Middle frontal gyrus (tissue), 1 donor: Measurements from ENCODE around the gene LYPD6B.
A peak's percentile ranks its signal among the peaks of the same experiment; 100 is the strongest.

ENCODE experiments used
- DNase-seq: peaks from one replicate; pipeline ENCODE4 v3.0.0-alpha.2; 2015; ENCODE audit warnings: low spot score; ENCODE audit errors: extremely low spot score

Gene LYPD6B

GRCh38 chr2:149038442-149039212 is at the start of gene LYPD6B:
Gene LYPD6B, plus strand, starts transcription at chr2:149038699. Its CDS starts 92,250 bp downstream, at chr2:149130949.
- DNase-seq: no peak

GRCh38 chr2:148989882-148990493 is 48.5 kb upstream of the LYPD6B start:
- DNase-seq: peak; percentile 65

DNA sequence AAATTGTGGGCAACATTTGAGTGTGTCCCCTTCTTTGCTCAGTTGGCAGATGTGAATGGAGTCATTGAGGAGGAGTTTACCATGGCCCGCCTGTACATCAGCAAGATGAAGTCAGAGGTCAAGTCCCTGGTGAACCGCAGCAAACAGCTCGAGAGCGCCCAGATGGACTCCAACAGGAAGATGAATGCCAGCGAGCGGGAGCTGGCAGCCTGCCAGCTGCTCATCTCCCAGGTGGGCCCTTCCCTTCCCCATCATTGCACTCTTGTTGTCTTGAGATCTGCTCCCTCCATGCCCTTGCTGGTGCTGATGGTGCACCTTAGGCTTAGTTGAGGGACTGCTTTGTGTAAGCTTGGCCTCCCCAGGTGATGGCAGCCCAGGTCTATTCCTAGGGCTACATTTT is 47.5 kb upstream of the LYPD6B start:
- DNase-seq: no peak

DNA sequence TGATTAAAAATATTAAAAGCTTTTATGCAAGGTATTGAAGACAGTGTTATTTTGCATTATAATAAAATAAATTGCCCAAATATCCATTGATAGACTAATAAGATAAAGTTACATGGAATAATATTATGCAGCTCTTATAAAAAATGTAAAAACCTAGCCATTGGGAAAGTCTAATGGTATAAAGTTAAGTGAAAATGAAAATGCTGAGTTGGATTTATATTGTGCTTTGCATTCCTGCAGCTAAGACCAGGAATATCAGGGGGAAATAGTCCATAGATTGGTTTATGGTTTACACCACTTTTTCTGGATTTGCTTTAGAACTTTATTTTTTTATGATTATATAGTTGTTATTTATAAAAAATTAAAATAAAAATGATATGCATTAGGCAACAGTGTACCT is 46.1 kb upstream of the LYPD6B start:
- DNase-seq: no peak

GRCh38 chr2:148993351-148993750 is 45.1 kb upstream of the LYPD6B start:
- no peak for DNase-seq

DNA sequence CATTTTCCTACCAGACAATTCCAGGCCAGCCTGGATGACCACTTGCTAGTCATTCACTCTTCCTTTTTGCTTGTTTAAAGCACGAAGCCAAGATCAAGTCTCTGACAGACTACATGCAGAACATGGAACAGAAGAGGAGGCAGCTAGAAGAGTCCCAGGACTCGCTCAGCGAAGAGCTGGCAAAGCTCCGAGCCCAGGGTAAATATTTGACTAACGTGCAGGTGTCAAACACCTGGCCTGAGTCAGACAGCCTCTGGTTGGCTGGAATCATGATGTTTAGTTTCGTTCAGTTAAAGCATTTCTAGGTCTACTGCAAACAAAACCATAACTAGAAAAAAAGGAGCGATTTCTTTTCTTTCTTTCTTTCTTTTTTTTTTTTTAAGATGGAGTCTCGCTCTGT is 44.2 kb upstream of the LYPD6B start:
- DNase-seq: no peak

GRCh38 chr2:148996805-148997204 is 41.7 kb upstream of the LYPD6B start:
- DNase-seq: no peak

DNA sequence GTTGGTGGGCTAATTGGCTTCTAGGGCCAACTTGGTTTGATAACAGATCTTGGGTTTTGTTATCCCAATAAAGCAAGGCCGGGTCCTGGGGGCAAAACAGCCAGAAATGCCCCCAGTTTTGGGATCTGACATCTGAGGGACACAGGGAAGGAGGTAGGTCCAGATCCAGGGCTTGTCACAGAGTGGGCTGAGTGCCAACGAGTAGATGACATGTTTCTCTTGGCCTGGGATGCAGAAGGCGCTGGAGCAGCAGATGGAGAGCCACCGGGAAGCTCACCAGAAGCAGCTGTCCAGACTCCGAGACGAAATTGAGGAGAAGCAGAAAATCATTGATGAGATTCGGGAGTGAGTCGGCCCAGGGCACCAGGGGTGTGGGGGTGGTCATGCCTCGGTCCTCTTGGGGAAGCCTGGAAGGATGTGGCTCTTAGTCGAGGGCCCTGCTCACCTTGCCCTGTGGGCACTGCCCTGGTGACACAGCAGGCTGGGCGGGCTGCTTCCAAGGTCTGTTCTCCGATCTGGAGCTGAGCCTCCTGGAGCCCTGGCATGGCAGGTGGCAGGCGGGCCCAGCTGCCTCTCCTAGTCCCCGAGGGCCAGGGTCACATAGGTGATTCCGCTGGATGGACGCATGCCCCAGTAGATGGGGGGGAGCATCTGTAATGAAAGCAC is 40.2 kb upstream of the LYPD6B start:
- DNase-seq: no peak

DNA sequence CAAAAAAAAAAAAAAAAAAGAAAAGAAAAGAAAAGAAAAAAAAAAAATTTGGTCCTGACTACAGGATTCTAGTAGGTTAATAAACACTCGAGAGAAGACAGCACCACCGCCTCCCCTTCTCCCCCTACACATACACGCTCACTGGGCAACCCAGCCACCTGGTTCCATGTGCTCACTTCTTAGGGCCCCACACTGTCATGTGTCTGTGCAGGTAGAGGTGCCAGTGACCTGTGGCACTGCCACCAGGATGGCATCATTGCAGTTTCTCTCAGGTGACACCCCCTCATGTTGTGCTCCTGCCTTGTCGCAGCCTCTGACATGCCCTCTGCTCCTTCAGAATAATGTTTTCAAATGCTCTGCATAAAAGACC is 39.7 kb upstream of the LYPD6B start:
- DNase-seq: no peak

GRCh38 chr2:148999451-148999921 is 39.0 kb upstream of the LYPD6B start:
- no peak for DNase-seq

GRCh38 chr2:149000158-149000938 is 38.2 kb upstream of the LYPD6B start:
- DNase-seq: peak; percentile 57

DNA sequence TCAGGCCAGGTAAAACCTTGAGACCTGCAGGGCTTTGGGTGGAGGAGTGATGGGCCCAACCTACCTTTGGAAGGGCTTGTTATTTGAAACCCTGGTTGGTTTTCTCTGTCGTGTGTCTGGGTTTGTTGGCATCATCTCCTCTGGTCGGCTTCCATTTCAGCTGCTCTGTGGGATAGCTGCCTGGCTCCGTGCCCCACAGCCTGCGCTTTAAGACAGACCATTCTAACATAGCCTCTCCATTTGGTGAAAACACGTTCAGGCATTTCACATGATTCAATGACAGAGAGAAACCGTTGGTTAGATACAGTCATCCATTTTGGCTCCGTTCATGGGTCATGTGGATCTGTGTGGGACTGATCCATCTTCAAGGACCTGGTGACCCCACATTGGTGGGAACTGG is 37.0 kb upstream of the LYPD6B start:
- DNase-seq: peak; percentile 28

- no peak for DNase-seq
Measured at GRCh38 chr2:149002378-149002890, 36.1 kb upstream of the LYPD6B start.

GRCh38 chr2:149002891-149003740 is 35.4 kb upstream of the LYPD6B start:
- DNase-seq: peak; percentile 77

- no peak for DNase-seq
Measured at GRCh38 chr2:149004836-149005235, 33.7 kb upstream of the LYPD6B start.

DNA sequence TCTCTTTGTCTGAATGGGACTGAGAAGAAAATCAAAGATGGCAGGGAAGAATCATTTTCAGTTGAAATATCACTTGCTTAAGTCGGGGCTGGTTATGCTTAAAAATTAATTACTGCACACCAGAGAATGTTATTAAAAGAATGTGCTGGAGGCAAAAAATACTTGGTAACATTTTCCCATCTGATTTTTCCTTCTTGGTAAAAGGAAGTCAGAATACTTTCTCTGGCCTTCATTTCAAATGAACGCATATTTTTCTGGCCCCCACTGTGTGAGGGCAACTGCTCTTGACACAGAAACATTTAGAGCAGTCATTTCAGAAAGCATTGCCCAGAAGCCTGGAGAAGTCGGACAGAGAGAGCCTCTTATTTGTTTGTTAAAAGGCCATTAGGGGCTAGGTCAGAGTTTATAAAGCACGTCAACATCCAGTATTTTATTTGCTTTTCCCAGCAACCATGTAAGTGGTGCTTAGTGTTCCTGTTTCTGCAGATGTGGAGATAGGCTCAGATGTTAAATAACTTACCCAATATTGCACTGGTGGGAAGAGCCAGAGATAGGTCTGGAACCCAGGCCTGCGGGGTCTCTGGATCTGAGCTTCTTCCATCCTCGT is 32.9 kb upstream of the LYPD6B start:
- no peak for DNase-seq

DNA sequence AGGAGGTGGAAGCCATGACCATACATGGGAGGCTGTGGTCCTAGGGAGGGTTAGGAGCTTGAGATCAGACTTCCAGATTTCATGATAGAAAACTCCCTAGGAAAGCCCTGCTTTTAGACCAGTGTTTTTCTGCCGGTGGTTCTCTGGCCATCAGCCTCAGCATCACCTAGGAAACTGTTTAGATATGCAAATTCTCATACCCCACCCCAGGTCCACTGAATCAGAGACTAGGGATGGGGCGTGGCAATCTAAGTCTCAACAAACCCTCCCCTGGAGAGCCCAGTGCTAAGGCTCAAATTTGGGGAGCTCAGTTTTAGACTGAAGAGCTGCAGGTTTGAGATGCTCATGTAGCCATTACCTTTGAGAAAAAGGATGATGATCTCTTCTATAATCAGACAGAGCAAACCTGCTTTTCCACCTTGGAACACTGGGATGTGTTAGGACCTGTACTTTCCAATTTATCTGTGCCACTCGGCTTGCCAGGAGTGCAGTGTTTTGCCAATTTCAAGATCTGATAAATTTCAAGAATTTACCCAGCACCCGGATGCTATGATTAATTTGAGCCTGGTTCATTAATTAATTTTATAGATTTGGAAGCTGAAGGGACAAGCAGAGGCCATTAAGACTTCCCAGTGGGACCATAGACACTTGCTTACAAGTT is 31.5 kb upstream of the LYPD6B start:
- DNase-seq: no peak

DNA sequence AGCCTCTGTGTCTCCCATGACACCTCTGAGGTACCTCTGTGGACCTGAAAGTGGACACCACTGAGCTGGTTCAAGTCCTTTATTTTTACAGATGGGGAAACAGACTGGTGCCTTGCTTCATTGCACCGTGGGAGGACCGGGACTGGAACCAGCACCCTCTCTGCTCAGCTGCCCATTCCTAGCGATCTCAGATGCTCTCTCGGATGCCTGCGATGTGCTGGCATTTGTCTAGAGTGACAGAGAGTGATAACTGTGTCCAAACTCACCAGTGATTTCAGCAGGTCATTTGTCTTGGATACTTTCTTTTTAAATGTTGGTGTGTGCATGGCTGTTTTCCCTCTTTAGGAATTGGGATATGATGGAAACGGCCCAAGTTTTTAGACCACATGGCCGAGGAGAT is 30.1 kb upstream of the LYPD6B start:
- DNase-seq: no peak
